Ishikawa (cell line): ENCODE results near the gene GLRA1.

Experiments
- CREB1 ChIP-seq: IDR thresholded peaks from 2 replicates; pipeline ENCODE4 v1.6.1; 2012; ENCODE audit warnings: low read depth
- FOXM1 ChIP-seq: IDR thresholded peaks from 2 replicates; pipeline ENCODE4 v1.6.1; 2012; ENCODE audit warnings: low read depth, borderline replicate concordance
- TF ChIP-seq, protein P1 (sequence below): IDR thresholded peaks from 2 replicates; pipeline ENCODE4 v1.6.1; 2012; ENCODE audit warnings: low read depth, mild to moderate bottlenecking

GRCh38 chr5:151901611-151902010 lies 23.0 kb downstream of the GLRA1 start:
- TF ChIP-seq, protein P1, sequence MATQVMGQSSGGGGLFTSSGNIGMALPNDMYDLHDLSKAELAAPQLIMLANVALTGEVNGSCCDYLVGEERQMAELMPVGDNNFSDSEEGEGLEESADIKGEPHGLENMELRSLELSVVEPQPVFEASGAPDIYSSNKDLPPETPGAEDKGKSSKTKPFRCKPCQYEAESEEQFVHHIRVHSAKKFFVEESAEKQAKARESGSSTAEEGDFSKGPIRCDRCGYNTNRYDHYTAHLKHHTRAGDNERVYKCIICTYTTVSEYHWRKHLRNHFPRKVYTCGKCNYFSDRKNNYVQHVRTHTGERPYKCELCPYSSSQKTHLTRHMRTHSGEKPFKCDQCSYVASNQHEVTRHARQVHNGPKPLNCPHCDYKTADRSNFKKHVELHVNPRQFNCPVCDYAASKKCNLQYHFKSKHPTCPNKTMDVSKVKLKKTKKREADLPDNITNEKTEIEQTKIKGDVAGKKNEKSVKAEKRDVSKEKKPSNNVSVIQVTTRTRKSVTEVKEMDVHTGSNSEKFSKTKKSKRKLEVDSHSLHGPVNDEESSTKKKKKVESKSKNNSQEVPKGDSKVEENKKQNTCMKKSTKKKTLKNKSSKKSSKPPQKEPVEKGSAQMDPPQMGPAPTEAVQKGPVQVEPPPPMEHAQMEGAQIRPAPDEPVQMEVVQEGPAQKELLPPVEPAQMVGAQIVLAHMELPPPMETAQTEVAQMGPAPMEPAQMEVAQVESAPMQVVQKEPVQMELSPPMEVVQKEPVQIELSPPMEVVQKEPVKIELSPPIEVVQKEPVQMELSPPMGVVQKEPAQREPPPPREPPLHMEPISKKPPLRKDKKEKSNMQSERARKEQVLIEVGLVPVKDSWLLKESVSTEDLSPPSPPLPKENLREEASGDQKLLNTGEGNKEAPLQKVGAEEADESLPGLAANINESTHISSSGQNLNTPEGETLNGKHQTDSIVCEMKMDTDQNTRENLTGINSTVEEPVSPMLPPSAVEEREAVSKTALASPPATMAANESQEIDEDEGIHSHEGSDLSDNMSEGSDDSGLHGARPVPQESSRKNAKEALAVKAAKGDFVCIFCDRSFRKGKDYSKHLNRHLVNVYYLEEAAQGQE, result no peak
- TF ChIP-seq FOXM1 (no peak), CREB1 (no peak)
